HUES48 (cell line): ENCODE results near the gene WFDC8.

Experiments used
- H3K27ac ChIP-seq: one replicate; pipeline ENCODE4 v1.7.0; 2013; ENCODE audit warnings: low read depth, low read length, inconsistent platforms
- H3K27me3 ChIP-seq: 2 replicates; pipeline ENCODE4 v1.6.1; 2013; ENCODE audit warnings: mild to moderate bottlenecking, low read length; ENCODE audit not compliant: control insufficient read depth, insufficient read depth
- H3K36me3 ChIP-seq: 2 replicates; pipeline ENCODE4 v1.6.1; 2013; ENCODE audit warnings: low read length; ENCODE audit not compliant: control insufficient read depth, insufficient read depth
- H3K4me1 ChIP-seq: 2 replicates; pipeline ENCODE4 v1.6.1; 2013; ENCODE audit warnings: mild to moderate bottlenecking, low read length; ENCODE audit not compliant: control insufficient read depth, insufficient read depth
- H3K4me3 ChIP-seq: 2 replicates; pipeline ENCODE4 v1.5.1; 2013; ENCODE audit warnings: mild to moderate bottlenecking, low read depth, low read length
- H3K9ac ChIP-seq: 2 replicates; pipeline ENCODE4 v1.6.1; 2013; ENCODE audit warnings: mild to moderate bottlenecking, low read depth, low read length, moderate library complexity
- H3K9me3 ChIP-seq: 2 replicates; pipeline ENCODE4 v1.6.1; 2013; ENCODE audit warnings: low read length; ENCODE audit not compliant: control insufficient read depth, insufficient read depth

Gene WFDC8

DNA sequence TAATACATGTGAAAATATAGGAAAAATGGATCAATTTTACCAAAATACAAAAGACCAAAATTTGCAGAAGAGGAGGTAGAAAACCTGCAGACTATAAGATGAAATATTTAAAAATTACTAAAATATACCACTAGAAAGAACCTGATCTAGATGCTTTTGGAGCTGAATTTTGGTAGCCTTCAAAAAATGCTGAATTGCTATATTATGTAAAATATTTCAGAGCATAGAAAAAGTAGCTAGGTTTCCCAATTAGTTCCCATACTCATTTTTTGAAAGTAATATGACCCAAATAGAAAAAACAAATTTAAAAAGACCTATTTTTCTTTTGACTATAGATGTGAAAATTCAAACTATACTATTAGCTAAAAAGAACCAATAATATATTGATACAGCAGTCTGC is 28.3 kb downstream of the WFDC8 start:
- Histone ChIP-seq H3K27me3 (no peaks in the 10 kb centered on the region), H3K4me3 (no peak overlapping the region), H3K4me1 (no peaks in the 10 kb centered on the region), H3K27ac (no peak overlapping the region), H3K36me3 (no peaks in the 10 kb centered on the region), H3K9ac (no peak overlapping the region), H3K9me3 (no peaks in the 10 kb centered on the region)

DNA sequence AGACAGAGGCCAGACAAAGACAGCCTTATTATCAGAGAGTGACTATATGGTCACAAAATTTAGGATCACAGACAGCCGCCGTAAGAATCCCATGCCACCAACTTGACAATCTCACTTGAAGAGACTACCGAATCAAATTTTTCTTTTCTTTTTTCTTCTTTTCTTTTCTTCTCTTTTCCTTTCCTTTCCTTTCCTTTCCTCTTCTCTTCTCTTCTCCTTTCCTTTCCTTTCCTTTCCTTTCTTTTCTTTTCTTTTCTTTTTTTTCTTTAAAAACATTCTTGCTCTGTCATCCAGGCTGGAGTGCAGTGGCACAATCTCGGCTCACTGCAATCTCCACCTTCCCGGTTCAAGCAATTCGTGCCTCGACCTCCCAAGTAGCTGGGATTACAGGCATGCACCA is 30.7 kb downstream of the WFDC8 start:
- no peak overlapping the region for H3K4me3 ChIP-seq

DNA sequence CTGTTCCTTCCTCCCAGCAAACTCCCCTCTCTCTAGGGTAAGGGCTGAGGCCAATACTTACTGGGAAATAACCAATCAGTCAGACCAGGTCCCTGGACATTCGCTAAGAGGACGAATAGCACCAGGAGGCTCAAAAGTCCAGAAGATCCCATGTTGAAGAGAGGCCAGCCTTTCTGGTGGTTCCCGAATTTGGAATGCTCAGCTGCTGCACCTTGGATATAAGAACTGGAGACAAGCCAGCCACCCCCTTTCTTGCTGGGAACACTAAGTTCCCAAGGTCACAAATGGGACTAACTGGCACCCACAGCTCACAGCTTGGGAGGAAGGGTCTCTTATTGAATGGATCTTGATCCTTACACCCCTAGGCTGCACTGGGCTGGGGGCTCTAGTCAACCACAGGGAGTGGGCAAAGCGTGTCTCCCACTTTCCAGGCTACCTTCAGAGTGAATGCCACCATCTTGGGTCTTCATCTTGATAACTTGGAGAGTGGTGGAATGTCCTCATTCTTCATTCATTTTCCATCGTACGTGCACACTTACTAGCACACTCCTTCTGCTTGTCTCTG is 31.8 kb downstream of the WFDC8 start, which contains the start of gene EPPIN:
Gene EPPIN, minus strand, starts transcription at position 196 of the 565 bp plus-strand sequence. Its CDS starts 44 bp downstream, at position 152.
- no peaks in the 10 kb centered on the region for H3K36me3 ChIP-seq
- H3K27me3 ChIP-seq = no peaks in the 10 kb centered on the region
- 0 out of 2 replicates have a peak, but pooled peaks cover 2% of the 10 kb centered on the region for H3K4me1 ChIP-seq
- no peaks in the 10 kb centered on the region for H3K9me3 ChIP-seq
- H3K9ac ChIP-seq = no peak within 1 kb of the TSS
- H3K27ac ChIP-seq = no peak within 1 kb of the TSS
- no peak within 1 kb of the TSS for H3K4me3 ChIP-seq

More for the DNA sequence above, 30.7 kb downstream of the WFDC8 start:
- 0 out of 2 replicates have a peak, but pooled peaks cover 2% of the 10 kb centered on the region for H3K4me1 ChIP-seq
- no peak overlapping the region for H3K9ac ChIP-seq
- no peak overlapping the region for H3K27ac ChIP-seq
- no peaks in the 10 kb centered on the region for H3K27me3 ChIP-seq
- H3K36me3 ChIP-seq = no peaks in the 10 kb centered on the region
- no peaks in the 10 kb centered on the region for H3K9me3 ChIP-seq

DNA sequence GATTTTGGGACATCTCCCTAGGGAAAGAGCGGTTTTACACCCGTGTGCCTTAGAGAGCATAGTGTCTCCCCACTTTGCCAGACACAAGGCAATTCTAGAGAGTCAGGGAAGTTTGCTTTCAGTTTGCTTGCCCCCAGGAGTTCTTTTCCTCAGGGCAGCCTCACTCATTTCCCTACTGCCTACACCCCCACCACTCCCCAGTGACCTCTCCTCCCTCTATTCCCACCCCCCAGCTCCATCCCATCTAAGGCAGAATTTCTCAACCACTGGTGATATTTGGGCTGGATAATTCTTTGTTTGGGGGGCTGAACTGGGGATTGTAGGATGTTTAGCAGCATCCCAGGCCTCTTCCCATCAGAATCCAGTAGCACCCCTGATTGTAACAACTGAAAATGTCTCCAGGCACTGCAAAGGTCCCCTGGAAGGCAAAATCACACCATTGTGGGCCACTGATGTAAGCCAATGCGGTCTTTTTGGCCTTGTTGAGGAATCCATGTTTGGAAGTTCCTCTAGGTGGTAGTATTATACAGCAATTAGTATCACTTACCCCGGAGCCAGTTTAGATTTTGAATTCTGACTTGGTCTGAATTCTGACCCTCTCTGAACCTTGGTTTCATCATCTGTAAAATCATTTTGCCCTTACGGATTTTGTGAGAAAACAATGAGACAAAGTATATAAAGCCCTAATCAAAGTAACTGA is 33.2 kb downstream of the WFDC8 start:
- Histone ChIP-seq H3K4me3 (no peak overlapping the region), H3K27ac (no peak overlapping the region), H3K27me3 (no peaks in the 10 kb centered on the region), H3K9me3 (no peaks in the 10 kb centered on the region), H3K4me1 (0 out of 2 replicates have a peak, but pooled peaks cover 2% of the 10 kb centered on the region), H3K36me3 (no peaks in the 10 kb centered on the region), H3K9ac (no peak overlapping the region)

DNA sequence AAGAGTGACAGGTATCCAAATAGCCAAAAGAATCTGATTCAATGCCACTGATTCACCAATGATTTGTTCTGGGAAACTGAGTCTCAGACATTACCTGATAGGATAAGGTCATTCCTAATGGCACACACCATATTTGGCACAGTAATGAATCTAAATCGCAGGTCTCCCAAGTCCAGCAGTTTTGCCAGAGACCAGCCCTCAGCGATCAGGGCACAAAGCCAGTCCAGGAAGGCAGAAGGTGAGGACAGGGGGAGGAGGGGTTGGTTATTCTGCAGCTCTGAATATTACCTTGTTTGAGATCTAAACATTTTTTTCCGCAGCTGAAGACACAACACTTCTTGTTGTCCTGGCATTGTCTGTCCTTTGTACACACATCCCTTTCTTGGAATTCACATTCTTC is 33.7 kb downstream of the WFDC8 start:
- Histone ChIP-seq H3K4me1 (0 out of 2 replicates have a peak, but pooled peaks cover 2% of the 10 kb centered on the region), H3K9me3 (no peaks in the 10 kb centered on the region), H3K27me3 (no peaks in the 10 kb centered on the region), H3K27ac (no peak overlapping the region), H3K4me3 (no peak overlapping the region), H3K36me3 (no peaks in the 10 kb centered on the region), H3K9ac (no peak overlapping the region)

DNA sequence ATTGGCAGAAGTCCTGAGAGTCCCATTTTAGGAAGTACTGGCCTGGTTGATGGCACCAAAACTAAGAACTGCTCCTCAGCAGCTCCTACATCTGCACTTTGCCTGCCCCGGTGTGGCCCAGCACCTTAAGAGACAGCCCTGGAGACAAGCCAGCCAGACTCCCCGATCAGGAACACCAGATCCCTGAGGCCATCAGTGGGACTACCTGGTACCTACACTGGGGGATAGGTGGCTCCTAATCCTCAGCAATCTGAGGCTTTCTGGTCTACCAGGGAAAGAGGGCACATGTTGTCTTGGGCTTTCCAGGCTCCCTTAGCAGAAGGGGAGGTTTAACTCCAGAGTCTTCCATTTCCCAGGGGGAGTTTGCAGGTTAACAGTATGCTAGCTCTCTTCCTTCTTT is 39.7 kb downstream of the WFDC8 start, which contains the start of gene WFDC6:
Gene WFDC6, minus strand, starts transcription at position 101 of the 400 bp plus-strand sequence. Its CDS starts 75 bp downstream, at position 26.
- Histone ChIP-seq H3K36me3 (no peaks in the 10 kb centered on the region), H3K9me3 (no peaks in the 10 kb centered on the region), H3K27ac (no peak within 1 kb of the TSS), H3K27me3 (no peaks in the 10 kb centered on the region), H3K4me1 (no peaks in the 10 kb centered on the region), H3K9ac (no peak within 1 kb of the TSS), H3K4me3 (no peak within 1 kb of the TSS)

- Histone ChIP-seq H3K27ac (no peak overlapping the region), H3K9me3 (no peaks in the 10 kb centered on the region), H3K27me3 (no peaks in the 10 kb centered on the region), H3K9ac (no peak overlapping the region), H3K36me3 (no peaks in the 10 kb centered on the region), H3K4me1 (no peaks in the 10 kb centered on the region), H3K4me3 (no peak overlapping the region)
Measured at GRCh38 chr20:45538209-45538799, 40.8 kb downstream of the WFDC8 start.

GRCh38 chr20:45527294-45527693 is 51.8 kb downstream of the WFDC8 start:
- Histone ChIP-seq H3K9me3 (no peaks in the 10 kb centered on the region), H3K9ac (no peak overlapping the region), H3K27me3 (no peaks in the 10 kb centered on the region; the same call in 1 of the 2 replicates), H3K4me1 (no peaks in the 10 kb centered on the region), H3K36me3 (no peaks in the 10 kb centered on the region), H3K27ac (no peak overlapping the region), H3K4me3 (no peak overlapping the region)

GRCh38 chr20:45523821-45524220 is 55.3 kb downstream of the WFDC8 start:
- Histone ChIP-seq H3K9ac (no peak overlapping the region), H3K9me3 (no peaks in the 10 kb centered on the region), H3K4me1 (no peaks in the 10 kb centered on the region), H3K4me3 (no peak overlapping the region), H3K36me3 (no peaks in the 10 kb centered on the region), H3K27ac (no peak overlapping the region), H3K27me3 (no peaks in the 10 kb centered on the region; the same call in 1 of the 2 replicates)

DNA sequence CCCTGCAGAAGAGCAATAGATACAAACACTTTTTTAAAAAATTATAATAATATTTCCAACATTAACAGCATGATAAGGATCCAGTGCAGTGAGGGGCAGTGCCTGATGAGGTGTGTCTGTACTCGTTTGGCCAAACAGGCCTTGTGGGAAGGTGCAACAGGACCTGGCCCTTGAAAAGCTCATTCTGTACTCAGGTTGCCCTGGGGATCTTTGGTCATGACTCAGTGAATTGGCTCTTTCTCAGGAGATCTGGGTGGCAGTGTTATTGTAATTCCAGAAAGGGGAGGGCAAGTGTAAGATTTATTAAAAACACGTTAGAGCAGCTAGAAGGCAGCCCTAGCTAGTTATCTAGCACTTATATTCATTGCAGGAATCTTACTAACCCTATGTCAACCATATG is 60.8 kb downstream of the WFDC8 start:
- Histone ChIP-seq H3K4me1 (no peaks in the 10 kb centered on the region), H3K27me3 (no peaks in the 10 kb centered on the region), H3K27ac (no peak overlapping the region), H3K9me3 (no peaks in the 10 kb centered on the region), H3K36me3 (no peaks in the 10 kb centered on the region), H3K4me3 (no peak overlapping the region), H3K9ac (no peak overlapping the region)
